Stimulated activated CD4-positive, alpha-beta T cell treated with anti-CD3 and anti-CD28 coated beads, Interleukin-1b, Interleukin-23, amount 100 ng/mL, for 24 hours (primary cell): ENCODE measurements around the gene CFAP43.

Source experiments
- DNase-seq, 4 experiments: peaks; one replicate each; pipeline ENCODE4 v3.0.0-alpha.2; 2020; ENCODE audit warnings: low read depth in 4 of 4, low spot score in 1 of 4

The CFAP43 gene

DNA sequence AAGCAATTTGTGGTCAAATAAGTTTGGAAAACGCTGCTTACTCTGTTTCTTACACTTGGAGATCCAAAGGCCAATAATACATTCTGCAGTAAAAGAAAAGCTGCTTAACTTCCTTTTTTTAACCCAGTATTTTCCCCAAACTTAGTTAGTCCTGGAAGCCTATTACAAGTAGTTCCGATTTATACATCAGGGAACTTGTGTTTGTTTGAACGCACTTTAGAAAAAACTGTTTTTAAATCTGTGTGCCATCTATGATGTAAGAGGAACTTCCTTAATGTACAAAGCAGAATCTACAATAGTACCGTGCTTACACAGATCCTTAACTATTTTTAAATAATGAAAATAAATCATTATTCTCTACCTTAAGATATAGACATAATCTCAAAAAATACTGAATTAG is 87.2 kb downstream of the CFAP43 start:
- DNase-seq = no peak

DNA sequence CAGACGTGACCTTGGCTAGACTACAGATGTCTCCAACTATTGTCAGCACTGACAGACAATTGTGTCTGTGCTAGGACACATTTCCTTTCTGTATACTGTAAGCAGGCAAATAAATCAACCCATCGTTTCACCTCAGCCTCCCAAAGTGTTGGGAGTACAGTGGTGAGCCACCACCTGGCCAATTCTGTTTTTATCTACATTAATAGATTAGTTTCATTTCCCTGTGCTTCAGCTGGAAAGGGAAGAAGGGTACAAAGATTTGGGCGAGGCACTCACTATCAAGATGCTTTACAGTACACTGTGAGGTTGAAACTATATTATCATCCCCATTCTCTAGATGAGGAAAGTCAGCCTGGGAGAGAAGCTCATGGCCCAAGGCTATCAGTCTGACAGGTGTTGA is 88.3 kb downstream of the CFAP43 start:
- DNase-seq = no peak

DNA sequence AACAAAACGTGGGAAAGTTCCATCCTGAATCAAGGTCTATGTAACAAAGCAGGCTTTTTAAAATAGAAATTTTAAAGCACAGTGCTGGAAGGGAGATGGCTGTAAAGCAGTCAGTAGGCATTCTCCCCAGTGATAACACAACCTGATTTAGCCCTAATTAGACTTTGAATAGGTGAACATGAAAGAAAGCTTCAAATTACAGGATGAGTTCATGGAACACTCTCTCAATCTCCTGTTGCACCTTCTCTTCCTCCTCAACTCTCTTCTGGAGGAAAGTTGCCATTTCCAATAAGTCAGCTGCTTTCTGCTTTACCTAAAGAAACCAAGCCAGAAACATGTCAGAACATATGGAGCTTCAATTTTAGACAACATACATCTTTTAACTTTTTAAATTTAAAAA is 90.1 kb downstream of the CFAP43 start:
- DNase-seq = no peak

DNA sequence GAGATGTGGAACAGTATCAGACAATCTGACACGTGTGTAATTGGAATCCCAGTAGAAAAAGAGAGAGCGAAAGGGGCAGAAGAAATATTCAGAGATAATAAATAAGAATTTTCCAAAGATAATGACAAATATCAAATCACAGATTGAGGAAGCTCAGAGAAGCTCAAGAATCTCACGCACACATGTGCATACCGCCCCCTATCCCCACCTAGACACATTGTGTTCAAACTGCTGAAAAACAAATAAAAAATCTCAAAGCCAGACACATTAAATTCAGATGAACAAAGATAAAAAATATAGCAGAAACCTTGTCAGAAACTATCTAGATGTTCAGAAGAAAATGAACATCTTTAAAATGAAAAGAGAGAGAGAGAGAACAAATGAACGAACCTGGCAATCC is 92.9 kb downstream of the CFAP43 start:
- no peak for DNase-seq

DNA sequence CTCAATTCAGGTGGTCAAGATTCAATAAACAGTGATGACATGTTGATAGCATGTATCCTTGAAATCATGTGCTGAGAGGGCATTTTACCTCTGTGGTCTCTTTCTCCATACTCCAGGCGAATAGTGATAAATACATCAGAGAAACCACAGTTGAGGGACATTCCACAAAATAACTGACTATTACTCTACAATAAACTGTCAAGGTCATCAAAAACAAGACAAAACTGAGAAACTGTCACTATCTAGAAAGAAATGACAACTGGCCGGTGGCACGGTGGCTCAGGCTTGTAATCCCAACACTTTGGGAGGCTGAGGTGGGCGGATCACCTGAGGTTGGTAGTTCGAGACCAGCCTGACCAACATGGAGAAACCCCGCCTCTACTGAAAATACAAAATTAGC is 94.0 kb downstream of the CFAP43 start:
- no peak for DNase-seq

DNA sequence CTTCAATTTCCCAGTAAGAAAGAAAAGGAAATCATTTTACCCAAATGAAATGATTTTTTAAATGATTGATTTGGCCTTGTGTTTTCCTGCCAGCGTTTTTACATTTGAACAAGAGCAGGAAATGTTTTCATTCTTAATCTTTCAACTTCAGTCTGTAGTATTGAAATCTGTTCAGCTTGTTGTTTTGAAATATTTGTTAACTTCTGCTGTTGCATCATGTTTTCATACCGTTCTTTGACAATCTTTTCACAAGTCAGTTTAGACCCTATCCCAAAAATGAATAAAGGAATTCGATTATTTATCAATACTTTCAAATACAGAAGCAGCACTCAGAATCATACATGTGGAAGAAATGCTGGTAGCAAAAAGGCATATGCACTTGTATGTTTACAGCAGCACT is 102.1 kb downstream of the CFAP43 start:
- DNase-seq = no peak

DNA sequence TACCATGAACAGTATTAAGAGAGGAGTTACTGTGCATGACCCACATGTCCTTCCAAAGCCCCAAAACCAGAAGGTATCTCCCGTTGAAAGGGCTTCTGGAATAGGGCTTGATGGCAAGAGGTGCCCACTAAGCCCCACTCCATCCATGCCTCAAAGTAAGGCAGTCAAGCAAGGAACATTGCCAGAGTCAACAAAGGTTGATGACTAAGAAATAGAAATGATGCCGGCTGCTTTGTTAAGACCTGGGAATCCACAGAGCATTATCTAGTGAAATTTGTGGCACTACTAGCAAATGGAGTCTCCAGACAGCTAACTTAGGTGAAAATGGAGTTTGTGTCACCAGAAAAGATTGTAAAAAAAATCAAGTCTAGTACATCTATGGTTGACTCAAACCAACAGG is 104.0 kb downstream of the CFAP43 start:
- no peak for DNase-seq

DNA sequence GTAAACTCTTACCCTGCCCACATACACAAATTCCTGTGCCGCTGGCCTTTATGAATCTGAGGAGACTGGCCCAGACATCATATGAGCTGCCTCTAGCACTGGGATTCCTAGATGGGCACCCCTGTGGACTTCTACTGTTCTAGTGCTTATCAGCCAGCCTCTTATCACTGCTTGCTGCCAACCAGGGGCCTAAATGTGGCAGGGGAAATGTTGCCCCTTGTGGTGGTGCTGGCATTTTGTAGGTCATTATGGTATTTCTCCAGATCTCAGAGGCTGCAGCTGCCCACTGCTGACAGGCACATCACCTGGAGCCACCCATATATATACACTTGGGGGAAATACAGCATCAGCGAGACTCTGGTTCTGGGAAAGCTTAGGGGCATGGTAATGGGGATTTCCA is 104.8 kb downstream of the CFAP43 start:
- no peak for DNase-seq

DNA sequence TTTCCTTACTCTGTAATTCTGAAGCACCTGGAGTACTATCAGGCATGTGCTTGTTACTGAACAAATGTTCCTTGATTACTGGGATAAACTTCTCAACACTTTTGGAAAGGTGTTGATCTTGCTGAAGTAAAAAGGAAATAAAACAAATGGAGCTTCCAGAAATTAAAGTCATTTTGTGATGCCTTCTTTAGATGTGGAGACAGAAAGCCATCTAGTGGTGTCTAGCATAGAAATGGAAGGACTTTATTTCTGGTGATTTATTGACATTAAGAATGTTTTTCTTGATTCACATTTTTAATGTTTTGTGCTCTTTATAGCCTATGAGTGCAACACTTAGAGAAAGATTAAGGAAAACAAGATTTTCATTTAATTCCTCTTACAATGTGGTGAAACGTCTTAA is 108.8 kb downstream of the CFAP43 start:
- no peak for DNase-seq

DNA sequence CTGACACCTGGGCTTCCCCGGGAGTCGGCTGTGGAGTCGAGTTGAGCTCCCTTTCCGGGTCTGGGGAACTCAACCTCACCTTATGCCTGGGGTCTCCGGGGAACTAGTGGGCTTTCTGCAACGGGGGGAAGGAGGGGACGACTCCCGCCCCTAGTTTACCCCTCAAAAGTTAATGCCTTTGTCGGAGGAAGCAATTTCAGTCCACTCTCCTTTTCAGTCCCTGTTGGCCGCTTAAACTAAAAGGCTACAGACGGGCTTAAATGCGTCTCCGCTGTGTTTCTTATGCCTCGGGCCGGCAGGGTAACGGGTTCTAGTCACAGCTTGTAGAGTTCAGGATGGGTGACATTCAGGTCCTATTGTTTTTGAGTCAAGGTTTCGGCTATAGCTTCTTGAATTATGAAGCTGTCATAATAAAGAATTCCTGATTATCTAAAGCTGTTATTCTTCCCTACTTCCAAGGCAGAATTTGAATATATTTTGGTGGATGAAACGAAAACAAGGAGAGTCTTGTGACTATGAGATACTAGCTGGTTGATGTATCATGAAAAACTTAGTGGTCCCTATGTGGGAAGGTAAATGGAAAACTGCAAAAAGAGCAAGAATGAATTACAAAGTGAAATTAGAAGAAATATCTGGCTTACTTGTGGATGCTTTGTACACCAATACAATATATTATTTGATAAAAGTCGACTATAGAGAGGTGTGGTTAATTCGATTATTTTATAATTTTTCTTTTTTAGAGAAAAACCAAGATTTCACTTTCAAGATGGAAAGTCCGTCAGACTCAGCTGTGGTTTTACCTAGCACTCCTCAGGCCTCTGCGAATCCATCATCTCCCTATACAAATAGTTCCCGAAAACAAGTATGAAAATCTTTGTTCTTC is 109.7 kb downstream of the CFAP43 start:
- peak in 1 of 4 experiments; percentile 5 for DNase-seq

DNA sequence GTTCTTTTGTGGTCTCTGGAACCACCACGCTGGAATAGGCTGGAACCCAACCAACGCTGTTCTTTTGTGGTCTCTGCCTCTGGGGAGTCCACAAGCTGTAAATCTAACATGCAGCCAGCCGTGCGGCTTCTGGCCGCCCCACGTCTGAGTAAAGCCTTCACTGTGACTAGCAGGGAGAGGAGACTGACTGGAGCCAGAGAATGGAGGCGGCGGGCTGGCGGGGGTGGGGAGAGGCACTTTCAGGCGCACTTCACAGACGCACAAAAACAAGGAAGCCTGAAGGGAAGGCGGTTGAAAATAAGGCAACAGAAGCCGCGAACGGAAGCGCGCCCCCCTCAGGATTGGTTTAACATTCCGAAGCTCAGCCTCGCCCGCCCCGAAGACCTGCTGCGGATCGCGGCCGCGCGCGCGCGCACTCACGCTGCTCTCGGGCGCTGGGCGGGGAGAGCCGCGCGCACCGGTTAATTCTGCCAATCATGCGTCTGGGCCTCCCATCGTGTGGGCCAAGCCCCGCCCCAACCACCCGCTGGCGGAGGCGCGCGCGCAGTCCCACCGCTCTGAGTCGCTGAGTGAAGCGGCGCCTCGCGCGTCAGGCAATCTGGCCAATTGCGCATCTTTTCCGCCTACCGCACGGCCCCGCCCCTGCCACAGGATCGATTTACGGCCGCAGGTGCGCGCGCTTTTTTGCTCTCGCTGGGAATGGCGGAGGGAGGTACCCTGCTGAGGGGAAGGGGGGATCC is 110.5 kb downstream of the CFAP43 start, which contains the start of gene SFR1:
Gene SFR1, plus strand, starts transcription at position 687 of the 740 bp plus-strand sequence. Its CDS starts 13 bp downstream, at position 700.
- DNase-seq = peak; percentile 86 to 98 (median 94)

DNA sequence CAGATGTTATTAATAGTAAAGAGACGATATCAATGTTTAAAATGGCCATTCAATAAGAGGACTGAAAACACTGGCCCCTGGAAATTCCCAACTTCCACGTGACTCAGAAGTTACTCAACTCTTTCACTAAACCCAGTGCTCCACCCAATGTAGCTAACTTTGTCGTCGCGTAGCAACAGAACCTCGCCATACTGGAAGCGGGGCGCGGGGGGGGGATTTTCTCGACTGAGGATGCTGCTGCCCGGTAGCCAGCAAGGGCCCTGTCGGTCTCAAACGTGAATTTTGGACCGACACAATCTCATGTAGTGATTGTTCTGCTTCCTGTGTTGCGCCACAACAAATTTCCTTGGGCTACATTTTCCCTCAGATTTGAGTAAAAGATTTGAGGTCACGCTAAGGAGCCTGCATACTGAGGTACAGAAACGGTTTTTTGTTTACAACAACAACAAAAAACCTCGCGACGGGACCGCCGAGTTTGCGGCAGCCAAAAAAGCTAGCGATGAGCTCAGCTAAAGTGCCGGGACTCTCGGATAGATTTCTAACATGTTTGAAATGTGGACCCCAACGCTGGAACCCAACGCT is 111.2 kb downstream of the CFAP43 start:
- DNase-seq = peak; percentile 55 to 78 (median 74)

DNA sequence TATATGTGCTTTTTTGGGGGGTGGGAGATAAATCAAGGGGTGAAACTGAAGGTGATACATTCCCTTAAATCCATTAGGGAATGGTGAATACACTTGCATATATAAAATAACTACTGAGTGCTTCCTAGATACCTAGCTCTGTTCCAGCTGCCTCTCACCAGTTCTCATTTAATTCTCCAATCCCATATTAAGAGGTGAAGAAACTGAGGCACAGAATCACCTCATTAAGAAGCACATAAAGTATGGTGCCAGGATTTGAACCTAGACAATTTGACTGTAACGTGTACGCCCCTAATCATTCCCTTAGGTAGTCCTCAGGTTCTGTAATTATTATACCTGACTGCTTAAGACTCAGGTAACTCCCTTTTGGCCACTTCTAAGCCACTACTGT is 111.7 kb downstream of the CFAP43 start:
- no peak for DNase-seq

DNA sequence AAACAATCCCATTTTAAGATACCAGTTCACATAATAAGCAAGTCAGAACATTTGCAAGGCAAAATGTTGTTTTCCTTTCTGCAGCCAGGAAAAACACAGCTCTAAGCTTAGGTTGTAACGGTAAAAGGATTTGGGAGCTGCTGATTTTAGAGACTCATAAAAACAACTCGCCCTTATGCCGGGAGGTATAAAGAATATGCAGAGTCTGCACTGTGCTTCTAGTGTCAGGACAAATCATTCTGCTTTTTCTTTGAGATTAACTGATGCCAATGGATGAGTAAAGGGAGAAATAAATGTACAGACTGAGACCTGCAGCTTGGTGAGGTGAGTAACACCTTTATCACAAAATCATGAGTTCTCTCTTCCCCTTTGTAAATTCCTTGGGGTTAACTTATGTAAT is 112.2 kb downstream of the CFAP43 start:
- DNase-seq = no peak

DNA sequence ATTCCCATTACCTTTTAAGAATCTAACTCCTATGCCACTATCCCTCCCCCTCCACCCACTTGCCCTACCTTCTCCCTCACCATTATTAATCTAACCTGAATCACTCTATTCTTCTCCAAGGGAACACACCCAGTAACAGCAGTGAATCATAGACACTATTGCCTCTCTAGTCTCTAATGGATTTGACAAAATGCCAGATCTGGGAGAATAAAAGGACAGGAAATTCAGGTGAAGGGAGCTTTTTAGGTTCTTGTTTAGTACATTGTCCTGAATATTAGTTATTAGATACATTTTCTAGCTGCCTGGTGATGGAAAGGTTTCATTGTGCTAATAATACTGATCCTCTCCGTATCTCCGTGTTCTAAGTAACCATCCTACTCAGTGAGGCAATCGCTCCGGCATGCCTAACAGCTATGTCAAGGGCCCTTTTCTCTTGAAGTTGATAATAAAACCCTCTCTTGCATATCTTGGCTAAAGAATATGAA is 114.3 kb downstream of the CFAP43 start:
- DNase-seq = no peak

DNA sequence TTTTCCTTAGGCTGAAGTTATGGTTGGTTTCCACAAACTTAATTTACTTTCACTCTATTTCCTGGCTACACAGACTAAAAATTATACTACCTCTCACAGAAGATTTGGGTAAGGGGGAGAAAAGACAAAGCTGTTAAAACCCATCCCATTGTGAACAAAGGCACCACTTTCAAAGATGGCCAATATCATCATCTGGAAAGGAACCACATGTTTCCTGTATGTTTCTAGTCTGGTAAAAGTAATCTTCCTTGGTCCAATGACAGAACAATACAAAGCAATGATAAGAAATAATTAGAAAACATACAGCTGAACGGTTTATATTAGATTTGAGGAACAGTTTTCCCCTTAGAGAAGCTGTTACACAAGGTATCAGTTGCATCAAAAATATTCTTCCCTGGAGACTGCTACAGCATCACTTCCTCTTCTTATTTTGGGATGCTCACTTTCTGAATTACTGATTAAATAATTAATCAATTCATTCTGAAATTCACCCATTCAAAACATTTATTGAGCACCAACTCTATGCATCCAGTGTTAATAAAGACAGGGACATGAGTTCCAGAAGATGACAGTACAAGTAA is 118.7 kb downstream of the CFAP43 start:
- no peak for DNase-seq

DNA sequence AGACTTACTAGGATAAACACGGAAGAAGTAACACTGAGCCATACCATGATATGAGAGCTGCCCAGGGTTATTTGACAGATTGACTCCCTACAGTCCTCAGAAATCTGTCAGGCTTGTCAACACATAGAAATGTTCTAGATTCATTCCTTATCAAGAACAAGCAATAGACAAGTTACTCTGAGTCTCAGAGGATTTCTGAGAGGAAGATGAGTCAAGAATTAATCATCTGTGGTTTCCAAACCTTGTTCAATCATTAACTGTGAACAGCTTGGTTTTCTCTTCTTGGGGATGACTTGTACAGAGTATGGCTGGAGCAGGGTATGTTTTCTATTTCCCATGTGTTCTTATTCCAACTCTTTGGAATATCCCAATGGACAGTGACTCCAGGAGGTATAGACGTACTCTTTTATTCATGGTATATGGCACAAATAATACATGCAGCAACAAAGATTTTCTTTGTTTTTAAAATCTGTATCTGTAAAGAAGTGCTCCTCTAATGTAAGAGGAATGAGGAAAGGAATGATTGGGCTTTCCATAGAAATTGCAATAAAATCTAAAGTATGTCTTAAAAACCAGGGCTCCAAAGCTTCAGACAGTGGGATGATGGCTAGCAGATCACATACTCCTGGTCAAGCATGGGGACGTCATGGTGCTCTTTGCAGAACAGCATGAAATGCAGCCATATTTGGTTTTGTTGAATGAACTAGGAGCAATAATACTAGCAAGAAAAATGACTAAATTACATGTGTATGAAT is 122.1 kb downstream of the CFAP43 start:
- DNase-seq = no peak

DNA sequence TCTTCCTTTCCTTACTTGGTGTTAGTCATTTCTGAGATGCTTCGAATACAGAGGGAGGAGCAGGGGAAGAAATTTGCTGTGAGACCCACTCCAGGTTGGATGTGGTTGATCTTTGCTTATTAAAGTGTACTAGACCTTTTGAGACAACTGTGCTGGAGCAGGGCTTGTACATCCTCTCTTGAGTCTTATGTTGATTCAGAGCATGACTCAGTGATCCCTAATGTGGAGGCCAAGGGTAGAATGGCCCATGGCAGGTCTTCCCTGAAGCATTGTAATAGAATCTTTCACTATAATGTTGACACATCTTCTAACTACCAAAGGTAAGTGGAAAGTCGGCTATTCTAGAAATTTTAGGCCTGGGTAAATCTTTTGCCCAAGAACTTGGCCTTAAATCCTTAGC is 127.2 kb downstream of the CFAP43 start:
- DNase-seq = no peak

DNA sequence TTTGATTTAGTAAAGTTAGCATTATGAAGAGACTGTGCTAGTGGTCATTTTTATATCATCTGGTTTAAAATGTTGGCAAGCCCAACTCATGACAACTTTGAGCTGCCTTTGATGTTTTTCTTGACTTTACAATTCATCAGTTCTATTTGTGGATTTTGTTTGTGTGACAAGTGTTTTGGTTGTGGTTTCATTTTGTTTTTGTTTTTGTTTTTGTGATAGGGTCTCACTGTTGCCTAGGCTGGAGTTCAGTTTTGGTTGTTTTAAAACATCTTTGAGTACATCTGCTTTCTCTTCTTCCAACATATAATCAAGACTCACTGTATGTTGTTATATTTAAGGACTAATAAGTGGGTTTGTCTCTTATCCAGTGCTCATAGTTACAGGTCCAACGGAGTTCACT is 127.7 kb downstream of the CFAP43 start:
- DNase-seq = no peak

DNA sequence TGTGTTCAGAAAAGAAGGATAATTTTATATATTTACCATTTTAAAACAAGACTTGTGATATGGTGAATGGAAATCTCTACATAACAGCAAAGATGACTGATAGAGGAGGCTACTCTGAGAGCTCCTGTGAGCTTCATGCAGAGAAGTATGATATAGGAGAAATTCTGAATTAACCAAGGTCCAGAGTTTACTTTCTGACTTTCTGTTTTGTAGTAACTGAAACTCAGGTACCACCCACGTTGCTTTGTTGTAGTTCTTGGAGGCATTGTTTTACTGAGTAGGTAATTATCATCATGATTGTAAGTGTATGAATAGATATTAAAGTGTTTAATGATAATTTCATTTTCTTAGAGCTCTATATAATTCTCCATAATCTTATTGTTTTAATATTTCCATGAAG is 128.2 kb downstream of the CFAP43 start:
- DNase-seq = no peak

DNA sequence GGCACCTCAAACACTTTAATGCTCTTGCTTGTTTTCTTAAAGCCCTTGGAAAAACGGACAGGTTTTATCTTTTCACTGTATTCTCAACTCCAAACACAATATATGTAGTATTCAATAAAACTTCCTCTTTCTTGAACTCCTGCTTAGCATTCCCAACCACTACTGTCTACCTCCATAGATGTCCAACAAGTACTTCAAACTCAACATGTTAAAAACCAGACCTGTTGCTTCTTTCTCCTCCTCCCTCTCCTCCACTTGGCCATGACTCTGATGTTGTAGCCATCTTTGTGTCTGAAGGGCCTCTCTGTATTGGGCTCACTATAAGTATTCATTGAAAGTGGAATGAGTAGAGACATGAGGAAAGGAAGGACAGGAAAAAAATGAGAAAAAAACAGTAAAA is 130.3 kb downstream of the CFAP43 start:
- DNase-seq = no peak
